ENCODE data around the gene CASP7.

GRCh38 chr10:113751181-113751732 lies 71.5 kb downstream of the CASP7 start, which contains the start of gene PLEKHS1:
- TF ChIP-seq GATA3 (IDR thresholded peaks at IDR 0.05; ENCODE audit: low read depth, low read length) (no peak), GATA2 (IDR thresholded peaks at IDR 0.05; ENCODE audit: low read depth, low read length) (no peak)
